ENCODE results near the gene DAPK1. TPM values are rescaled to one million over a fixed set of nuclear protein-coding genes. Genes with fewer than 3 reads are reported as not detected.

The DAPK1 gene
- total and polyA plus RNA-seq, 8 donors, result 29.1 to 98.7 (median 45.4) TPM

DNA sequence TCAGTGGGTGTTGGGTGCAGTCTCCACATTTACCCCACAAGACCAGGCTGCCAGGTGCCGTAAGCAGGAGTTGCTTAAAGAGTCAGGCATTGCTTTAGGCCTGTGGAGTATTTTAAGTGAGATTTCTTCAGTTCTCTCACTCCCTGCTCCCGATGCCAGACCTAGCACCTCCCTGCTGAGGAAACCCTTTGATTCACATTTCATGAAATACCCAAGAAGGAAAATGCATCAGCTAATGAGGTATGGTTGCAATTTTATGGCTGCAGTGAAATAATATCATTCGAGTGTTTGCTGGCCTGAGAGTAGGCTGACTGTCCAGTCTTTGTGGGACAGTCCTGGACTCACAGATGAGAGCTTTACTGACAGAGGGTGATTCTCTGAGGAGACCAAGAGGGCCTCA, 160.8 kb downstream of the DAPK1 start:
- 93 to 97% methylated on average over 3 of the region's 3 CpGs for WGBS, 2 donors
- FAIRE-seq, result no peak
- Histone ChIP-seq H3K4me1 (no peaks in the 10 kb centered on the region), H3K4me3 (no peak overlapping the region), H3K36me3 (peaks cover 4 to 30% (median 8%) of the 10 kb centered on the region in 3 donors), H3K27me3 (no peaks in the 10 kb centered on the region), H3K9me3 (no peaks in the 10 kb centered on the region), H3K27ac (no peak overlapping the region)
- no peak for DNase-seq
- TF ChIP-seq, protein P1, sequence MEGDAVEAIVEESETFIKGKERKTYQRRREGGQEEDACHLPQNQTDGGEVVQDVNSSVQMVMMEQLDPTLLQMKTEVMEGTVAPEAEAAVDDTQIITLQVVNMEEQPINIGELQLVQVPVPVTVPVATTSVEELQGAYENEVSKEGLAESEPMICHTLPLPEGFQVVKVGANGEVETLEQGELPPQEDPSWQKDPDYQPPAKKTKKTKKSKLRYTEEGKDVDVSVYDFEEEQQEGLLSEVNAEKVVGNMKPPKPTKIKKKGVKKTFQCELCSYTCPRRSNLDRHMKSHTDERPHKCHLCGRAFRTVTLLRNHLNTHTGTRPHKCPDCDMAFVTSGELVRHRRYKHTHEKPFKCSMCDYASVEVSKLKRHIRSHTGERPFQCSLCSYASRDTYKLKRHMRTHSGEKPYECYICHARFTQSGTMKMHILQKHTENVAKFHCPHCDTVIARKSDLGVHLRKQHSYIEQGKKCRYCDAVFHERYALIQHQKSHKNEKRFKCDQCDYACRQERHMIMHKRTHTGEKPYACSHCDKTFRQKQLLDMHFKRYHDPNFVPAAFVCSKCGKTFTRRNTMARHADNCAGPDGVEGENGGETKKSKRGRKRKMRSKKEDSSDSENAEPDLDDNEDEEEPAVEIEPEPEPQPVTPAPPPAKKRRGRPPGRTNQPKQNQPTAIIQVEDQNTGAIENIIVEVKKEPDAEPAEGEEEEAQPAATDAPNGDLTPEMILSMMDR (IDR thresholded peaks at IDR 0.05), result no peak
- intact Hi-C loops (cut with DNase I), result loop anchor here in 2 of 3 donors (5.0 kb wide), 2 partner anchors 321 to 326 kb away; no protein-coding TSS in a partner anchor
- no peak for ATAC-seq

DNA sequence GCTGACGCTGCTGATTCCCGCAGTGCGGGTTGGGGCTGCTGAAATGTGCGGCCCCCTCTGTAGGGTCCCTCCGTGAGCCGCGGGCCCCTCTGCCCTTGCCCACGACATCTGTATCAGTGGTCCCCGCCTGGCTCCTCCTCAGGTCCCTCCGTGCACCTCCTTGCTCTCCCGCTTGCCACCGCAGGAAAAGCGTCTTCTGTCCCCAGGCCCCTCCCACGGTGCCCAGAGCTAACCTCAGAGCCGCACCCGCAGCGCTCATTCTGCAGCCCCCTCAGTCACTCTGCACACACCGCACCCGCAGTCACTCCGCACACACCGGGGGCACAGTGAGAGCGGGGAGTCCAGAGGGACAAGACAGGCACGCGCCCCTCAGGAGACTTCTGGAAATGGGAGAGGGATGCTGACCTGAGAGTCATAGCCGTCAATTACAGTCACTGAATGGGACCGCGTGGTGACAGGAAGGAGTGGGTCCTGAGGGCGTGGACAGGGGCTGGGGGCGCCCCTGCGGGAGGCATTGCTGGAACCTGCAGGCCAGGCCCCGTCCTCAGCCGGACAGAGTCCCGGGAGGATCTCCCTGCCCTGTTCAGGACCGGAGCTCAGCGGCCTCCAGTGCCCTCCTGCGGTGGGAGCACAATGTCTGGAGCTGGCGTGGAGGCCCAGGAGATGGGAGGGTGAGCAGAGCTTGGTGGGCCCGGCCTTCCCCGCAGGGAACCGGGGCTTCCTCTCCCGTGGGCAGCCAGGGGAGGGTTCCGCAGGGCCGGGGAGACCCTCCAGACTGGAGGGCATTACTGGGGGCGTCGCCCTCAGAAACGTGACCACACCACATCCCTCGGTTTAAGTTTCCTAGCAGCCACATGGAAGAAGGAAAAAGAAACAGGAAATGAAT, 162.1 kb downstream of the DAPK1 start:
- Histone ChIP-seq H3K27me3 (no peaks in the 10 kb centered on the region), H3K9me3 (no peaks in the 10 kb centered on the region), H3K27ac (no peak overlapping the region), H3K4me3 (no peak overlapping the region), H3K36me3 (peaks cover 4 to 38% (median 8%) of the 10 kb centered on the region in 3 donors), H3K4me1 (no peaks in the 10 kb centered on the region)
- intact Hi-C loops (cut with DNase I), result loop anchor here in 2 of 3 donors (5.0 to 10.0 kb wide), 3 partner anchors 155 to 327 kb away; no protein-coding TSS in a partner anchor
- no peak for FAIRE-seq
- no peak for DNase-seq
- ATAC-seq, result no peak
- WGBS, 2 donors, result 95 to 96% methylated on average over 45 to 47 of the region's 47 CpGs
- TF ChIP-seq, protein P1 (IDR thresholded peaks at IDR 0.05), result no peak

DNA sequence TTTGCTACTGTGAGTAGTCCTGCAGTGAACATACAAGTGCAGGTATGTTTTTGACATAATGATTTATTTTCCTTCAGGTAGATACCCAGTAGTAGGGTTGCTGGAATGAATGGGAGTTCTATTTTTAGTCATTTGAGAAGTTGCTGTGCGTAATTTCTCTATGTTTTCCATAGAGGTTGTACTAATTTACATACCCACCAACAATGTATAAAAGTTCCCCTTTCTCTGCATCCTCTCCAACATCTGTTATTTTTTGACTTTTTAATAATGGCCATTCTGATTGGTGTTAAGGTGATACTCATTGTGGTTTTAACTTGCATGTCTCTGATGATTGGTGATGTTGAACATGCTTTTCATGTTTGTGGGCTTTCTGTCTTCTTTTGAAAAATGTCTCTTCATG, 163.6 kb downstream of the DAPK1 start:
- 91 to 92% methylated on average over 1 of the region's 1 CpG for WGBS, 2 donors
- no peak for DNase-seq
- Histone ChIP-seq H3K27me3 (no peaks in the 10 kb centered on the region), H3K9me3 (no peaks in the 10 kb centered on the region), H3K4me3 (no peak overlapping the region), H3K4me1 (no peaks in the 10 kb centered on the region), H3K36me3 (peaks cover 4 to 45% (median 8%) of the 10 kb centered on the region in 3 donors), H3K27ac (no peak overlapping the region)
- ATAC-seq, result no peak
- intact Hi-C loops (cut with DNase I), result loop anchor here in 1 of 3 donors (10.0 kb wide), 1 partner anchor 156 kb away; no protein-coding TSS in a partner anchor
- no peak for FAIRE-seq
- TF ChIP-seq, protein P1 (IDR thresholded peaks at IDR 0.05), result no peak

DNA sequence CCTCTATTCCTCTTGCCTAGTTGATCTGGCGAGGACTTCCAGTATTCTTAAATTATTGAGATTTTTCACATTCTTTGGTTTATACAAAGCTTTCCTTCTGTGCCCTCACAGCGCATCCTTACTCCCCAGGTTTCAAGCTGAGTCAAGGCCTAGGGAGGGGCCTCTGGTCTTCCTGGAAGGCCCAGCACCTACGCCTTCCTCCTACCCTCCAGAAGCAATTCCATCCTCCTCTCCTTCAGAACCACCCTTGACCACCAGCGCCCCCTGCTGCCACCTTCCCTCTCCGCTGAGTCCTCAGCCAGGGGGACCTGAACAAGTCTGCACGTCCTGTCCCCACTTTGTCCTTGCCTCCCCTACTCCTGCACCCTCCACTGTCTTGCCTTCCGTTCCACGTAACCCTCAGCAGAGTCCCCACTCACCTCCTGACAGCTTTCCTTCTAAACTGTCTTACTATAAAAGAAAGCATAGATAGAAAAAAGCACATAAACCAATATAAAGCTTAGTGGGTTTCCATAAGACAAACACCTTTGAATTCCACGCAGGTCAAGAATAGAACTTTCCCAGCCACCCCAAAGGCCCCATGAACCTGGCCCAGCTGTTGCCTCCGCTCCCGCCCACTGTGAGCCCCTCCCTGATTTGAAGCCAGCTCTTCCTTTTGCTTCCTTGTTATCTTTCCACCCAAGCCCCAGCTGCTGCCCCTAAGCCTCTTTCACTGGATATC, 165.3 kb downstream of the DAPK1 start:
- Histone ChIP-seq H3K9me3 (no peaks in the 10 kb centered on the region), H3K4me3 (no peak overlapping the region), H3K4me1 (peaks cover 0 to 4% (median 0%) of the 10 kb centered on the region in 3 donors), H3K36me3 (peaks cover 4 to 39% (median 4%) of the 10 kb centered on the region in 3 donors), H3K27me3 (no peaks in the 10 kb centered on the region), H3K27ac (no peak overlapping the region)
- DNase-seq (peak in 5 of 6 donors; percentile 68 to 96 (median 81)), FAIRE-seq (no peak), ATAC-seq (peak; percentile 75 to 90 (median 88))
- TF ChIP-seq, protein P1 (IDR thresholded peaks at IDR 0.05), result peak; percentile 52 to 73 (median 61)
- WGBS, 2 donors, result 55 to 60% methylated on average over 11 of the region's 11 CpGs
- intact Hi-C loops (cut with DNase I), result loop anchor here in 1 of 3 donors (10.0 kb wide), 1 partner anchor 158 kb away; no protein-coding TSS in a partner anchor
